GM19372 (cell line): ENCODE results near the gene IDI2.
"Not testable (repeated sequence)": the region's sequence is repeated elsewhere in the genome, so short reads cannot be mapped to it uniquely, and the experiment has no call there.

Source experiments
- ATAC-seq: cut with Tn5 transposase; IDR thresholded peaks from one replicate; pipeline ENCODE4 v1.9.1; 2021; ENCODE audit warnings: mild to moderate bottlenecking, low read depth, moderate library complexity; ENCODE audit not compliant: unreplicated experiment

The IDI2 gene

GRCh38 chr10:1048349-1048731, 22.7 kb upstream of the IDI2 start:
- ATAC-seq = peak; percentile 13

- ATAC-seq = no peak
Observed at GRCh38 chr10:1047937-1048336, 22.3 kb upstream of the IDI2 start.

- ATAC-seq = no peak
Observed at GRCh38 chr10:1045415-1045814, 19.8 kb upstream of the IDI2 start.

DNA sequence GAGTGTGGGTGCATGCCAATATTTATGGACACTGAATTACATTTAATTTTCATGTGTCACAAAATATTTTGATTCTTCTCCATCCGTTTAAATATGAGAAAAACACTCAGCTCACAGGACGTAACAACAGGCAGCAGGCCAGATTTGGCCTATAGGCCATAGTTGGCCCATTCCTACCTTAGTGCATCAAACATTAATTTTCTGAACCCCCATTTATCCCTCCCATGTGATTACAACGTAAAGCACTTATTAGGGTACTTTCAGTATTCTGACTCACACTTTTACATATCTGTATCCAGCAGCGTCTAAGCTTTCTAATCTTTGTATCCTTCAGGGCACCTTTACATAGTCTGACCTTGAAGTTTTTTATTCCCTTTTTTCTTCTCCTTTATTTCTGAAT, 19.3 kb upstream of the IDI2 start:
- no peak for ATAC-seq

- no peak for ATAC-seq
Observed at GRCh38 chr10:1044146-1044545, 18.5 kb upstream of the IDI2 start.

DNA sequence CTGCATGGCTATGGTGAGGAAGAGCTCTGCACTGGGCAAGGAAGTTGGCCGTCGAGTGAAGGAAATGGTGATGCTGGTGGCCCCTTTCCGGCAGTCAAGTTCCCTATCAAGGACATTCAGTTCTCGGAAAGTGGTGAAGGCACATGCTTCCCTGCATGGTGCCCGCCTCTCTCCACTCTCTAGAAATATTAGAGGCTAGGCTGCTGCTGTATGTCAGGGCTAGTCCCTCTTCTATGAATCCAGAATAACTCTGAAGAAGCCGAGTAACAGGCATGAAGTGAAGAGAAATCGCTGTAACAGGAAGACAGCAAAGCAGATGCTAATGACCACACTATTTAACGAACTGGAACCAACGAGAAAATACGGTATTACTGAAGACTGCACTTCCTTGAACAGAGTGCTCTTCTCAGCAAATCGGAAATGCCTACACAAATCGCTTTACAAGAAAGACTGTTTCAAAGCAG, 17.9 kb upstream of the IDI2 start:
- ATAC-seq = peak; percentile 55

- ATAC-seq = no peak
Observed at GRCh38 chr10:1041514-1041913, 15.9 kb upstream of the IDI2 start.

- no peak for ATAC-seq
Observed at GRCh38 chr10:1040133-1040532, 14.5 kb upstream of the IDI2 start.

DNA sequence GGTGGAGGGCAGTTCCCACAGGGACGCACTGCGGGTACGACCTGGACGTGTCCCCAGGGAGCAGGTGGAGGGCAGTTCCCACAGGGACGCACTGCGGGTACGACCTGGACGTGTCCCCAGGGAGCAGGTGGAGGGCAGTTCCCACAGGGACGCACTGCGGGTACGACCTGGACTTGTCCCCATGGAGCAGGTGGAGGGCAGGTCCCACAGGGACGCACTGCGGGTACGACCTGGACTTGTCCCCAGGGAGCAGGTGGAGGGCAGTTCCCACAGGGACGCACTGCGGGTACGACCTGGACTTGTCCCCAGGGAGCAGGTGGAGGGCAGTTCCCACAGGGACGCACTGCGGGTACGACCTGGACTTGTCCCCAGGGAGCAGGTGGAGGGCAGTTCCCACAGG, 13.1 kb upstream of the IDI2 start:
- not testable (repeated sequence) for ATAC-seq

DNA sequence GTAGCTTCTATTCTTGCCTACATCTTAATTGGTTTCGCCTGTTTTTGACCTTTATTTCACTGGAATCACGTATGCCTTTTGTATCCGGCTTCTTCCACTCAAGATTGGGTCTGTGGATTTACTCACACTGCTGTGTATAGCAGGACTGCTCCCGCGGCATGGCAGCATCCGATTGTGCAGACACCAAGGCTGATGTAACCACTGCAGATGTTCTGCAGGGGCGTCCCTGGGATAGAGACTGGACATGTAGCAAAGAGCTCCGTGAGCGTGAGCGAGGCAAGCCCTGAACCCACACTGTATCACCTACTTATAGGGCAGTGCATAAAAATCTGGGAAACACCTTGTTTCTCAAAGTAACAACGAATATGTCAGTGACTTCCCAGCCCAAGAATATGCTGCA, 11.4 kb upstream of the IDI2 start:
- ATAC-seq = no peak

DNA sequence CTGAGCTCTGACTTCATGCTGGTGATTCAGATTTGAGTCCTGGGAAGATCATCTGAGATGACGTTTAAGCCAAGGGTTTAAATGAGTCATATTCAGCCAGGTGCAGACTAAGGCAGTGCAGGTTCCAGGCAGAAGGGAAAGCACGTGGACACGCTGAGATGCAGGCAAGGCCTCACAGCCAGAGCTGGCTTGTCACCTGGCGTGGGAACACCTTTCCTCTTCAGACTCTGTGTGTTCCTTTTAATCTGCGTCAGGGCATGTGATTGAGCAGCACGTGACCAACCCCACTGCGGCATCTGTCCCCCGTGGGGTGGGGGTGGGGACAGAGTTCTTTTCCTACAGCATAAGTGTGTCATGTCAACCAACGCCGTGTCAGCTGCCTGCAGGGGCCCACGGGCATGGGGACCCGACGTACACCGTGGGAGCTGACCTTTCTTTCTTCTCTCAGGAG, 10.7 kb upstream of the IDI2 start:
- ATAC-seq = no peak

GRCh38 chr10:1035201-1035600, 9.5 kb upstream of the IDI2 start:
- ATAC-seq = no peak

DNA sequence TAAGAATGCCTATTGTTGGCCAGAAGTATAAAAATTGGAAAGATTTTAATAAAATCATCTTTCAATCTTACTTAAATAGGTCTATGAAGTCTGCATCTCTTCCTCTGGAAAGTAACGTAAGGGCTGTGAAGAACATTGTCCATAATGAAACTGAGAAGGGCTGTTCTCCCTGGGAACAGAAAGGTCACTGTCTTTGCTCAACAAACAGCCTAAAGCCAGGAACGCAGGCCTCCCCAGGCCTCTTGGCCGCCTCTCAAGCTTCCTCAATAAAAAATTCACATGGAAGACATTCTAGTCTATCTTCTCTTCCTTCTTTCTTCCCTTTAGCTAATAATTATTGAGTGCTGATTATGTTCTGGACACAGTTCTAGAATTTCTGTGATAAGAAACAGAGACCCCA, 9.1 kb upstream of the IDI2 start:
- no peak for ATAC-seq

GRCh38 chr10:1033601-1034000, 7.9 kb upstream of the IDI2 start:
- ATAC-seq = no peak

DNA sequence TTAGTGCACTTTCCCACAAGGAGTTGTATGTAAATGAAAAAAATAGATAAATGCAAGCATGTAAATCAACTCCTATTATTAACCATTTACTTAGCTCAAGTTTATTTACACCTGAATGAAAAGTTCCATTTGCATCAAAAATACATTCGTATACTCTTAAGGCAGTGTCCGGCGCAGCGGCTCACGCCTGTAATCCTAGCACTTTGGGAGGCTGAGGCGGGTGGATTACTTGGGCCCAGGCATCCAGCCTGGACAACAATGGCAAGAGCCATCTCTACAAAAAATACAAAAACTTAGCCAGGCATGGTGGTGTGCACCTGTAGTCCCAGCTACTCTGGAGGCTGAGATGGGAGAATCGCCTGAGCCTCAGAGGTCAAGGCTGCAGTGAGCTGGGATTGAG, 4.2 kb upstream of the IDI2 start:
- ATAC-seq = no peak

- no peak for ATAC-seq
Observed at GRCh38 chr10:1026578-1026977, 919 bp upstream of the IDI2 start.

DNA sequence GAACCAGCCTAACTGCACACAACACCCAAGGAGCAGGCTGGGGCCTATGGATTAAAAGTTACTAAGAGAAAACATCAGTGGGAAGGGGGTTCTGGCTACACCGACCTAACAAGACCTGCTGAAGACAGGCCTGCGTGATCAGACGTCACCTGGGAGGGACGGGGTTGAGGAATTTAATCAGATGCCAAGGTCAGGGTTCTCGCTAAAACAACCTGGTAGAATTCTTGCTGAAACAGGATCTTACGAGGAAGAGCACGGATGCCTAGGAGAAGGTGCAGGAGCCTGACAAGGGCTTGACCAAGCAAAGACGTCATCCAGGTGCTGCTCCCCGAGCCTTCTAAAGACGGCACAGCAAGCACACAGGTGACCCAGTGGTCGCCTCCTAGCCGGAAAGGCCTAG, 1.6 kb downstream of the IDI2 start:
- ATAC-seq = no peak

GRCh38 chr10:1022413-1022812, 3.2 kb downstream of the IDI2 start:
- ATAC-seq = no peak

GRCh38 chr10:1020958-1021357, 4.7 kb downstream of the IDI2 start:
- ATAC-seq = no peak

DNA sequence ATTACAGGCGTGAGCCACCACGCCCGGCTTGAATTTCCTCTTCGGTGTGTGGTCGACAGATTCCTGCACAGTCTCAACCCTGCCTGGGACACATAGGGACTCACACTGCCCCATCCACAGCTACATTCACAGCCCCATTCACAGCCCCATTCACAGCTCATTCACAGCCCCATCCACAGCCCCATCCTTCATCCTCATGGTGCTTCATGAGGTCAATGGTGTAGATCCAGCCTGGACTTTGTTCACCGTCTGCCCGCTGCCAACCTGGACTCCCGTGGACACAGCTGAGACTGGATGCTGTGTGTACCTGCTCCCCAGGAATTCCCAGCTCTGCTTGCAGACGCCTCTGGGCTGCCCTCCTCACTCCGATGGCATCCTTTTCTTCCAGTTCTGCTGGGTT, 5.2 kb downstream of the IDI2 start:
- no peak for ATAC-seq

GRCh38 chr10:1019362-1019761, 6.3 kb downstream of the IDI2 start:
- no peak for ATAC-seq

- ATAC-seq = no peak
Observed at GRCh38 chr10:1015688-1016087, 10.0 kb downstream of the IDI2 start.

GRCh38 chr10:1011696-1012095, 14.0 kb downstream of the IDI2 start:
- no peak for ATAC-seq
